GM12878 (cell line): ENCODE measurements around the gene CMBL. TPM values are rescaled to one million over a fixed set of nuclear protein-coding genes. Genes with fewer than 3 reads are reported as not detected.

ENCODE experiments used
- ATAC-seq: fragments of 200-7000 bp; cut with Tn5 transposase; 3 replicates; pipeline ENCODE4 v1.9.1; 2020; ENCODE audit warnings: mild to moderate bottlenecking, moderate library complexity
- BruUV-seq: library from RNA; stranded (reverse); fragments of 400-500 nt; replicated peaks from 2 replicates; lab custom pipeline; 2021; lab: Mats Ljungman, UMichigan
- CTCF ChIA-PET: fragments of 300-600 bp; sonication (Branson Sonifier 250); formaldehyde crosslinking; extraction: SDS; loops from one replicate; lab custom pipeline; 2021; ENCODE audit warnings: inconsistent platforms; lab: Yijun Ruan, JAX
- POLR2A ChIA-PET: fragments of 350-600 bp; formaldehyde crosslinking; extraction: SDS; loops from one replicate; lab custom pipeline; 2021; ENCODE audit warnings: inconsistent platforms; lab: Charles Lee
- RAD21 ChIA-PET: fragments of 300-600 bp; sonication (Branson Sonifier 250); formaldehyde crosslinking; loops from one replicate; lab custom pipeline; 2023; ENCODE audit warnings: antibody characterized with exemption; ENCODE audit not compliant: unreplicated experiment; lab: Charles Lee
- SMC1A ChIA-PET: fragments of 300-600 bp; sonication (Branson Sonifier 250); formaldehyde crosslinking; loops from one replicate; lab custom pipeline; 2023; ENCODE audit not compliant: unreplicated experiment, uncharacterized antibody; lab: Charles Lee
- DNase-seq: peaks from one replicate; pipeline ENCODE4 v3.0.0-alpha.2; 2011; ENCODE audit warnings: low read depth, low spot score
- FAIRE-seq: peaks from 3 replicates; lab custom pipeline; 2011; peaks lifted over from hg19 to GRCh38; lab: Jason Lieb, UNC
- H2AFZ ChIP-seq: 2 replicates; pipeline ENCODE4 v1.6.0; 2011; ENCODE audit warnings: low read depth, low read length, control low read depth; ENCODE audit not compliant: control insufficient read depth
- H3K27ac ChIP-seq: 2 replicates; pipeline ENCODE4 v1.5.1; 2011; ENCODE audit warnings: control low read depth; ENCODE audit not compliant: control insufficient read depth, insufficient read depth
- H3K27me3 ChIP-seq, 2 experiments: replicated peaks in 1 of 2; 2 replicates each; pipeline versions ENCODE4 v1.6.0 to v1.6.1; 2011; ENCODE audit warnings: low read length in 1 of 2; ENCODE audit not compliant: control insufficient read depth in 2 of 2, insufficient read depth in 2 of 2
- H3K36me3 ChIP-seq, 2 experiments: 2 replicates each; pipeline ENCODE4 v1.5.1; 2011; ENCODE audit warnings: low read length in 1 of 2; ENCODE audit not compliant: control insufficient read depth in 2 of 2, insufficient read depth in 2 of 2
- H3K4me1 ChIP-seq: 2 replicates; pipeline ENCODE4 v1.6.1; 2011; ENCODE audit warnings: mild to moderate bottlenecking, low read length, moderate library complexity, mixed read lengths; ENCODE audit not compliant: control insufficient read depth, insufficient read depth
- H3K4me2 ChIP-seq: 2 replicates; pipeline ENCODE4 v1.6.0; 2011; ENCODE audit warnings: control low read depth; ENCODE audit not compliant: control insufficient read depth, insufficient read depth
- H3K4me3 ChIP-seq: fragments of 200-600 bp; sonication (generic); 2 replicates; pipeline ENCODE4 v1.5.1; 2016
- H3K79me2 ChIP-seq: 2 replicates; pipeline ENCODE4 v1.6.0; 2011; ENCODE audit warnings: low read length; ENCODE audit not compliant: control insufficient read depth, insufficient read depth
- H3K9ac ChIP-seq: 2 replicates; pipeline ENCODE4 v1.8.0; 2011; ENCODE audit warnings: low read length, control low read depth, mixed read lengths; ENCODE audit not compliant: control insufficient read depth, insufficient read depth
- H3K9me3 ChIP-seq: replicated peaks from 3 replicates; pipeline ENCODE4 v1.5.1; 2011; ENCODE audit warnings: mild to moderate bottlenecking, low read length; ENCODE audit not compliant: control insufficient read depth, insufficient read depth
- H4K20me1 ChIP-seq: 2 replicates; pipeline ENCODE4 v1.6.0; 2011; ENCODE audit not compliant: control insufficient read depth, insufficient read depth
- BACH1 ChIP-seq: fragments of 450-650 bp; IDR thresholded peaks from 2 replicates; pipeline ENCODE4 v1.6.1; 2017; ENCODE audit warnings: mild to moderate bottlenecking, borderline replicate concordance
- BMI1 ChIP-seq: fragments of 450-650 bp; IDR thresholded peaks from 2 replicates; pipeline ENCODE4 v1.6.1; 2016; ENCODE audit warnings: mild to moderate bottlenecking, moderate library complexity, borderline replicate concordance
- CHD2 ChIP-seq: IDR thresholded peaks from 2 replicates; pipeline ENCODE4 v1.6.1; 2011; ENCODE audit warnings: low read depth, low read length, improper control_type of control experiment, borderline replicate concordance
- DPF2 ChIP-seq: fragments of 450-650 bp; IDR thresholded peaks from 2 replicates; pipeline ENCODE4 v1.6.1; 2017; ENCODE audit warnings: mild to moderate bottlenecking
- ETV6 ChIP-seq, 2 experiments: fragments of 450-650 bp in 1 of 2; IDR thresholded peaks in 1 of 2; conservative IDR thresholded peaks in 1 of 2; 2 replicates each; pipeline ENCODE4 v1.6.1; 2014; ENCODE audit warnings: antibody characterized with exemption in 1 of 2, borderline replicate concordance in 1 of 2, low read depth in 1 of 2, mild to moderate bottlenecking in 1 of 2, moderate library complexity in 1 of 2
- FOXM1 ChIP-seq: IDR thresholded peaks from 2 replicates; pipeline ENCODE4 v1.6.1; 2012; ENCODE audit warnings: low read depth, mild to moderate bottlenecking, inconsistent platforms, low read length, moderate library complexity
- HDAC2 ChIP-seq: fragments of 200-600 bp; sonication (generic); IDR thresholded peaks from 2 replicates; pipeline ENCODE4 v1.6.1; 2017
- NFXL1 ChIP-seq: fragments of 450-650 bp; IDR thresholded peaks from 2 replicates; pipeline ENCODE4 v1.6.1; 2017; ENCODE audit warnings: antibody characterized with exemption, mild to moderate bottlenecking, borderline replicate concordance
- POLR2A ChIP-seq: IDR thresholded peaks from 2 replicates; pipeline ENCODE4 v1.6.1; 2011; ENCODE audit warnings: low read depth, mild to moderate bottlenecking, low read length
- RAD51 ChIP-seq: fragments of 450-650 bp; IDR thresholded peaks from 2 replicates; pipeline ENCODE4 v1.6.1; 2016; ENCODE audit warnings: moderate library complexity, mild to moderate bottlenecking, inconsistent platforms
- ZNF384 ChIP-seq: IDR thresholded peaks from 2 replicates; pipeline ENCODE4 v1.6.1; 2012; ENCODE audit warnings: low read depth, mild to moderate bottlenecking, low read length, improper control_type of control experiment, borderline replicate concordance
- WGBS: methylation state at CpG from one replicate; pipeline ENCODE4 v1.1.6; 2016; ENCODE audit warnings: low lambda C conversion rate; ENCODE audit not compliant: insufficient replicate concordance, insufficient coverage; ENCODE audit errors: missing lambda C conversion rate; 5-methylcytosine and 5-hydroxymethylcytosine counted together
- in situ Hi-C: fragments of 300-500 bp; cut with MboI; formaldehyde crosslinking; loops from 9 replicates; pipeline ENCODE4 v1.14.3; 2018; ENCODE audit warnings: mixed read lengths
- intact Hi-C: fragments of 100-400 bp; cut with micrococcal nuclease; formaldehyde crosslinking; loops from one replicate; pipeline ENCODE4 v1.14.2; 2022; ENCODE audit not compliant: unreplicated experiment
- polyA plus RNA-seq, 11 experiments: library from polyadenylated mRNA; depleted of rRNA in 4 of 11; unstranded in 6 of 11; stranded (reverse) in 5 of 11; fragments of >200 nt; fragmentation: Nextera tagmentation in 4 of 11; fragmentation: Illumina TruSeq in 1 of 11; extraction: Ambion mirVana in 4 of 11; extraction: Trizol in 1 of 11; gene quantifications; 1 replicate in 1 of 11; 2 replicates in 10 of 11; pipeline versions ENCODE4 v1.2.1 to v1.2.3, GENCODE V29; 2011 to 2016; ENCODE audit warnings: inconsistent platforms in 2 of 11, missing spikeins in 2 of 11, low read depth in 1 of 11
- total RNA-seq, 4 experiments: library from RNA; depleted of rRNA in 3 of 4; stranded (reverse); fragments of >200 nt in 3 of 4; fragmentation: Illumina TruSeq in 1 of 4; extraction: Trizol in 1 of 4; gene quantifications; 2 replicates each; pipeline versions ENCODE4 v1.2.1 to v1.2.3, GENCODE V29; 2013 to 2021
- TF ChIP-seq, protein P1 (sequence below): fragments of 450-650 bp; IDR thresholded peaks from 2 replicates; pipeline ENCODE4 v1.6.1; 2016; ENCODE audit warnings: mild to moderate bottlenecking
- TF ChIP-seq, protein P2 (sequence below): IDR thresholded peaks from 2 replicates; pipeline ENCODE4 v1.6.1; 2012; ENCODE audit warnings: low read depth, low read length, improper control_type of control experiment
- TF ChIP-seq, protein P3 (sequence below): fragments of 450-650 bp; IDR thresholded peaks from 2 replicates; pipeline ENCODE4 v1.6.1; 2017; ENCODE audit warnings: mild to moderate bottlenecking, low read depth, inconsistent platforms; ENCODE audit not compliant: poor library complexity, severe bottlenecking

Gene CMBL
- total and polyA plus RNA-seq, 10 of the 15 experiments (the other 5 are each of a cell fraction or from before 2014, with no cell fraction given): 1.8 to 15.6 (median 7.5) TPM

DNA sequence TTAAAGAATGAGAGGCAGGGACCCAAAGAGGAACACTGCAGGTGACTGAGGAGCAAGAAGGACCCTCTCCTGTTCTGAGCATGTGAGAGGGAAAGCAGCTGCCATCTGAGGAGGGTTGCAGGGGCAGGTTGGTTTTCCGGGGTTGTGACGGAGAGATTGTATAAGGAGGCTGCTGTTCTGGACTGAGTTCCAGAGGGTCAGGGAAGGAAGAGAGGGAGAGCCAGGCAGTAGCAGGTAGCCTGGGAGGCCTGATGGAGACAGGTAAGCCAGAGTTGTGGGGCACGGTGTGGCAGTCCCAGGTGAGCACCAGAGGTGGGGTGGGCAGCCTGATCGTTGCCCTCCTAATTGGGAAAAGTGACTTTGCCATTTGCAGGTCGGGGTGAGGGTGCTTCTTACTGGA lies 47.8 kb downstream of the CMBL start:
- no peak overlapping the region for H3K9ac ChIP-seq
- peaks cover 35 to 66% of the 10 kb centered on the region in 2 experiments for H3K36me3 ChIP-seq
- BruUV-seq: no TSS peak
- ChIA-PET SMC1A (interaction anchor here (0.6 kb wide), 1 partner anchor 294 kb away, joined by 3 read pairs; no protein-coding TSS in a partner anchor), CTCF (no interaction called here), RAD21 (no interaction called here), POLR2A (no interaction called here)
- H3K79me2 ChIP-seq: peaks cover 14% of the 10 kb centered on the region
- 100% methylated on average over 5 of the region's 5 CpGs for WGBS
- no peak overlapping the region for H2AFZ ChIP-seq
- ATAC-seq: no peak
- H4K20me1 ChIP-seq: peaks cover 5% of the 10 kb centered on the region; the same call in 1 of the 2 replicates
- H3K27me3 ChIP-seq: no peaks in the 10 kb centered on the region
- intact Hi-C loops (no loop called here), in situ Hi-C loops (no loop called here)
- no peak overlapping the region for H3K4me3 ChIP-seq
- no peak for FAIRE-seq
- no peak for DNase-seq
- no peak overlapping the region for H3K4me2 ChIP-seq
- H3K9me3 ChIP-seq: no peaks in the 10 kb centered on the region
- H3K27ac ChIP-seq: no peak overlapping the region
- TF ChIP-seq POLR2A: peak; percentile 36; the same call in 1 of the 2 replicates
- TF ChIP-seq CHD2: no peak
- TF ChIP-seq, all 136 proteins: peak for 1
- H3K4me1 ChIP-seq: no peaks in the 10 kb centered on the region

DNA sequence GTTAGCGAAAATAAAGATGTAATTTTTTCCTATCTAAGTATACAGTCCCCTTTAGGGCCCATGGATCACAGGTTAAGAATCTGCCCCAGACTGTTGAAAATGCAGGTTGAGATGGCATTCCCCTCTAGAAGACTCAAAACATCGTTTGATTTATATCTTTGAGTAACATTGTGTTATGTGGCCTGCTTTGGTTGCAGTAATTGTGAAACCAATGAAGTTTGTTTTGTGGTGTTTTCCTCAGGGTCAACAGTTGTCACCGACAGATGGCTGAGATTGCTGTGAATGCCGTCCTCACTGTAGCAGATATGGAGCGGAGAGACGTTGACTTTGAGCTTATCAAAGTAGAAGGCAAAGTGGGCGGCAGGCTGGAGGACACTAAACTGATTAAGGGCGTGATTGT lies 49.8 kb downstream of the CMBL start:
- Histone ChIP-seq H3K79me2 (peaks cover 34% of the 10 kb centered on the region), H3K9ac (no peak overlapping the region)
- 66% methylated on average over 8 of the region's 8 CpGs for WGBS

More for the DNA sequence above, 49.8 kb downstream of the CMBL start:
- Histone ChIP-seq H3K4me1 (no peaks in the 10 kb centered on the region), H3K27me3 (no peaks in the 10 kb centered on the region), H4K20me1 (peaks cover 9% of the 10 kb centered on the region), H3K4me2 (no peak overlapping the region), H3K4me3 (no peak overlapping the region), H3K36me3 (peaks cover 34 to 66% of the 10 kb centered on the region in 2 experiments), H2AFZ (no peak overlapping the region), H3K9me3 (no peaks in the 10 kb centered on the region), H3K27ac (no peak overlapping the region)
- TF ChIP-seq BACH1 (no peak), DPF2 (no peak), ZNF384 (no peak), RAD51 (no peak), NFXL1 (no peak), FOXM1 (no peak), ETV6 (conservative IDR thresholded peaks at IDR 0.05 in 1 of 2, IDR thresholded peaks at IDR 0.05 in 1 of 2; ENCODE audit: borderline replicate concordance in 1 of 2, low read depth in 1 of 2) (no peak), BMI1 (no peak), HDAC2 (no peak)
- TF ChIP-seq, protein P1, sequence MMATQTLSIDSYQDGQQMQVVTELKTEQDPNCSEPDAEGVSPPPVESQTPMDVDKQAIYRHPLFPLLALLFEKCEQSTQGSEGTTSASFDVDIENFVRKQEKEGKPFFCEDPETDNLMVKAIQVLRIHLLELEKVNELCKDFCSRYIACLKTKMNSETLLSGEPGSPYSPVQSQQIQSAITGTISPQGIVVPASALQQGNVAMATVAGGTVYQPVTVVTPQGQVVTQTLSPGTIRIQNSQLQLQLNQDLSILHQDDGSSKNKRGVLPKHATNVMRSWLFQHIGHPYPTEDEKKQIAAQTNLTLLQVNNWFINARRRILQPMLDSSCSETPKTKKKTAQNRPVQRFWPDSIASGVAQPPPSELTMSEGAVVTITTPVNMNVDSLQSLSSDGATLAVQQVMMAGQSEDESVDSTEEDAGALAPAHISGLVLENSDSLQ: no peak
- TF ChIP-seq, protein P2, sequence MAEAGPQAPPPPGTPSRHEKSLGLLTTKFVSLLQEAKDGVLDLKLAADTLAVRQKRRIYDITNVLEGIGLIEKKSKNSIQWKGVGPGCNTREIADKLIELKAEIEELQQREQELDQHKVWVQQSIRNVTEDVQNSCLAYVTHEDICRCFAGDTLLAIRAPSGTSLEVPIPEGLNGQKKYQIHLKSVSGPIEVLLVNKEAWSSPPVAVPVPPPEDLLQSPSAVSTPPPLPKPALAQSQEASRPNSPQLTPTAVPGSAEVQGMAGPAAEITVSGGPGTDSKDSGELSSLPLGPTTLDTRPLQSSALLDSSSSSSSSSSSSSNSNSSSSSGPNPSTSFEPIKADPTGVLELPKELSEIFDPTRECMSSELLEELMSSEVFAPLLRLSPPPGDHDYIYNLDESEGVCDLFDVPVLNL: no peak
- TF ChIP-seq, protein P3, sequence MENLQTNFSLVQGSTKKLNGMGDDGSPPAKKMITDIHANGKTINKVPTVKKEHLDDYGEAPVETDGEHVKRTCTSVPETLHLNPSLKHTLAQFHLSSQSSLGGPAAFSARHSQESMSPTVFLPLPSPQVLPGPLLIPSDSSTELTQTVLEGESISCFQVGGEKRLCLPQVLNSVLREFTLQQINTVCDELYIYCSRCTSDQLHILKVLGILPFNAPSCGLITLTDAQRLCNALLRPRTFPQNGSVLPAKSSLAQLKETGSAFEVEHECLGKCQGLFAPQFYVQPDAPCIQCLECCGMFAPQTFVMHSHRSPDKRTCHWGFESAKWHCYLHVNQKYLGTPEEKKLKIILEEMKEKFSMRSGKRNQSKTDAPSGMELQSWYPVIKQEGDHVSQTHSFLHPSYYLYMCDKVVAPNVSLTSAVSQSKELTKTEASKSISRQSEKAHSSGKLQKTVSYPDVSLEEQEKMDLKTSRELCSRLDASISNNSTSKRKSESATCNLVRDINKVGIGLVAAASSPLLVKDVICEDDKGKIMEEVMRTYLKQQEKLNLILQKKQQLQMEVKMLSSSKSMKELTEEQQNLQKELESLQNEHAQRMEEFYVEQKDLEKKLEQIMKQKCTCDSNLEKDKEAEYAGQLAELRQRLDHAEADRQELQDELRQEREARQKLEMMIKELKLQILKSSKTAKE: no peak
- DNase-seq (no peak), ATAC-seq (no peak), FAIRE-seq (no peak)
- ChIA-PET RAD21 (no interaction called here), POLR2A (no interaction called here), SMC1A (no interaction called here), CTCF (no interaction called here)
- in situ Hi-C loops (no loop called here), intact Hi-C loops (no loop called here)
- no TSS peak for BruUV-seq
